Activated T-helper 1 cell treated with anti-CD3 and anti-CD28 coated beads, Interleukin-2, amount 50 U/mL, for 16 hours (primary cell): Measurements from ENCODE around the gene COL16A1.
A peak's percentile ranks its signal among the peaks of the same experiment; 100 is the strongest.

Experiments used
- DNase-seq, 2 donors: peaks; one replicate each; pipeline ENCODE4 v3.0.0-alpha.2; 2020; ENCODE audit warnings: low read depth in 1 of 2, low spot score in 1 of 2

Gene COL16A1

DNA sequence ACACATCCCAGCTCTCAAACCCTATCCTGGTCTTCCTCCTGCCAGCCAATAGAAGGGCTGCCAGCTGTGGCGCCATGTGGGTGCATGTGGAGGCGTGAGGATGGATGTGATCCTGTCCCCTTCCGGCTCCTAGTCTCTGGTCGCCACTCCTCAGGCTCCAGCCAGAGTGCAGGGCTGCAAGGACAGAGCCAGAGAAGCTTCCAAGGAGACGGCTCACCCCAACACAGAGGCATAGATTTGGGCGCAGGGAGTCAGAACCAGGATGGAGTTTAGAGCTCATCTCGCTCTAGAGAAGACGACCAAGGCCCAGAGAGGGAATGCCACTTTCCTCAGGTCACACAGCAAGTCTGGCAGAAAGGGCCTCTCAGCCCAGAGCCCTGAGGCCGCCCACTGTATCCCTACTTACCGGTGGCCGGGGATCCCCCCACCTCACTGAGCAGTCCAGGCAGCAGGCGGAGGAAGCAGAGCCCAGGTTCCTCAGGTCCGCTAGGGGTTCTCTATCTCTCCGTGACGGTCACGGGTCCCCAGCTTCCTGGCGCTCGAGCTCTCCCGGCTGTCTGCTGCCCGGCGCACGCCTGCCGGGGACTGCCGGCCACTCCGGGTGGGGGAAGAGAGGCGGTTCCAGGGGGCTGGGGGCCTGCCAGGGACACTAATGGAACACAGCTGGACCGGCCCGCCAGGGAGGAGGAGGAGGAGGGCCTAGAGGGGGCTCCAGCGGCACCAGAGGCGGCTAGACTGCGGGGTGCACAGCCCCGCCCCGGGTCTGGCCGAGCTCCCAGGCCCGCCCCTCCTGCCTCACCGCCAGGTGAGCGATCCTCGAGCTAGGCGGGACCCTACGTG is at the start of gene COL16A1:
TSS of gene COL16A1 (minus strand) at position 587 of the 840 bp plus-strand sequence. CDS start 1,824 bp downstream, outside the sequence.
- no peak for DNase-seq

DNA sequence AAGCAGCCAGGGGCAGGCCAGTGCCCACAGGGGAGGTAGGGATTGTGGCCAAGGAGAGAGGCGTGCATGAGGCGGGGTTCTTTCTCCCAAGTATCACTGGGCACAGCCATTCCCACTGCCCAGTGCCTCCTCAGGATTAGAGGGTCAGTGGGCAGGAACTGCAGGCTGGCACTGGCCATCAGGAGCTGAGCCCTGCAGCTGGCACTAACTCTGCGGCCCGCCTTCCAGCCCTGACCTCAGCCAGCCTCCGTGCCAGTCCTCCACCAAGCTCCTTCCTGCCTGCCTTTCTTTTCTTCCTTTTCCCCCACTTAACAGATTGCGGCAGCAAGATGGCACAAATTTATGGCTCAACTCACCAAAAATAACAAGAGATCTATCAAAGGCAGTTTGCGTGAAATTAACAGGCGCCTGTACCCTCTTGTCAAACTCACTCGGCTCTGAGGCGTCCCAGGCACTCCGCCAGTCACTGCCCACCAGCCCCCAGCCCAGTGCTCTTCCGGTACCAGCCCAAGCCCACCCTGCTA is 49.2 kb upstream of the COL16A1 start:
- no peak for DNase-seq

- no peak for DNase-seq
Observed at GRCh38 chr1:31752258-31752657, 48.4 kb upstream of the COL16A1 start.

GRCh38 chr1:31751822-31752241 is 48.0 kb upstream of the COL16A1 start:
- DNase-seq: no peak

- DNase-seq: no peak
Observed at GRCh38 chr1:31750858-31751510, 47.2 kb upstream of the COL16A1 start.

- no peak for DNase-seq
Observed at GRCh38 chr1:31749785-31750735, 46.2 kb upstream of the COL16A1 start.

GRCh38 chr1:31748365-31748764 is 44.5 kb upstream of the COL16A1 start:
- DNase-seq: no peak

- DNase-seq: no peak
Observed at GRCh38 chr1:31747304-31747703, 43.5 kb upstream of the COL16A1 start.

- no peak for DNase-seq
Observed at GRCh38 chr1:31746687-31747086, 42.9 kb upstream of the COL16A1 start.

GRCh38 chr1:31745946-31746670 is 42.3 kb upstream of the COL16A1 start:
- no peak for DNase-seq

GRCh38 chr1:31745096-31745945 is 41.5 kb upstream of the COL16A1 start:
- no peak for DNase-seq

DNA sequence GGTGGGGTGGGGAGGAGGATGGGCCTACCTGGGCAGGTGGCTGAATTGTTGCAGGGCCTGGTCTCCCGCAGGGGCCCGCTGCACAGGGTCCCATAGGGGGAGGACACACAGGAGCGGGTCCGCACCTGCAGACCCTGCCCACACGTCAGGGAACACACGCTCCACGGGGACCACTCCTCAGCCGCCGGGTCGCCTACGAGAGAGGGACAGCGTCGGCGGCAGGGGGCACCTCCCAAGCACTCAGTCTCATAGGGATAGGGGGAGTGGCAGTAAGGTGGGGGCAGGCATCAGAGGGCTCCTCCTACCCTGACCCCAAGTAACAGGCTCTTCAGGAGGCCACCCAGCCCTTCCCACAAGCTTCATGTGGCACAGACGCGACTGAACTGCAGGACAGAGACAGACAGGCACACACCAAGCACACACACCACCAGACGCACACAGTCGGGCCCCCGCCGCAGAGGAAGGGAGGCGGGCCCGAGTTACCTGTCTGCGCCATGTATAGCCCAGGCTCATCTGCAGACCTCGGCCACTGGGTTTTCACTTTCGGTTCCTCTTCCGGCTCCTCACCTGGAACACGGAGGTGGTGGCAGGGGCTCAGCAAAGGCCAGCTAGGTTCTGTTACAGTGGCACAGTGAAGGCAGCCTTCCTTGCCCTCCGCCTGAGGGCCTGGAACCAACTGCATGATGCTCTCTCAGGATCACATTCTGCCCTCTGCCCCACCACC is 40.5 kb upstream of the COL16A1 start:
- no peak for DNase-seq

GRCh38 chr1:31742462-31743212 is 38.8 kb upstream of the COL16A1 start:
- DNase-seq: no peak

DNA sequence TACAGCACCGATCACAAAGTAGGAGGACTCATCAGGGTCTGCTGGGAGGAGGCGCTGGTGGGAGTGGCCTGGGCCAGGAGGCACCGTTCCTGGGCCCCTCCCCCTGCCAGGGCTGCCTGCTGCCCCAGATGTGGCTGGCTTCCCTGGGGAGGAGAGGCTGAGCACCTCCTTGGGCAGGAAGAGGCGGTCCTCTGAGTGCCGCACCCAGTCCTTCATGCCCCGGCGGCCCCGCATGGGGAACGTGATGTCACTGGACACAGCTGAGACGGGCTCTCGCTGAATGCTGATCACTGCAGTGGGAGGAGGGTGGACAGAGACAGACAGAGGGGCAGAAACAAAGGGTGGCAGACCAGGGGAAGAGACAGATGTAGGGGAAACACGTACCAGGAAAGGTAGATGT is 35.5 kb upstream of the COL16A1 start:
- no peak for DNase-seq

- DNase-seq: peak in 1 of 2 donors; percentile 20
Observed at GRCh38 chr1:31736675-31737074, 32.9 kb upstream of the COL16A1 start.

- no peak for DNase-seq
Observed at GRCh38 chr1:31735571-31735970, 31.8 kb upstream of the COL16A1 start.

DNA sequence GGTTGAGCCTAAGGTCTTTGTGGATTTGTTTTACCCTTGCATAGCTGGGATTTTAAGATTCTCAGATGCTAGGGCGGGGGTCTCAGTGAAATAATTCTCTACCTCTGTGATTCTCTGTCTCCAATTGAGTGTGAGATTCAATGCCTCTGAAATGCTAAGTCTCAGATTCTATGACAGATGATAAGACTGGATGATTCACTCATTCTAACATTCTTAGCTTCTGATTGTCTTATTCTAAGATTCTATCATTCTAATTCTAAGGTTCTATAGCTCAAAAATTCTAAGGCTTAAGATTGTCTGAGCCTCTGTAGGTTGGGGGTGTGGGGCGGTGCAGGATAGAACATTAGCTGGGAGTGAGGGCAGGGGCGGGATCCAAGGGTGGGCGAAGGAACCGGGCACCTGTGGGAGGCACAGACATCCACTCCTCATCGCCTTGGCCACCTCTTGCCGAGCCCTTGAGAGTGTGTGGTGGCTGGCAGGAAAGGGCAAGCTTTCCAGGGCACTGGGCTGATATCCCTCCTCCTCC is 30.8 kb upstream of the COL16A1 start:
- DNase-seq: no peak
